ENCODE data around the gene CTIF. TPM values are rescaled to one million over a fixed set of nuclear protein-coding genes. Genes with fewer than 3 reads are reported as not detected.
A peak's percentile ranks its signal among the peaks of the same experiment; 100 is the strongest.

The CTIF gene
- total and polyA plus RNA-seq, 4 donors: 10.6 to 26.7 (median 12.3) TPM

DNA sequence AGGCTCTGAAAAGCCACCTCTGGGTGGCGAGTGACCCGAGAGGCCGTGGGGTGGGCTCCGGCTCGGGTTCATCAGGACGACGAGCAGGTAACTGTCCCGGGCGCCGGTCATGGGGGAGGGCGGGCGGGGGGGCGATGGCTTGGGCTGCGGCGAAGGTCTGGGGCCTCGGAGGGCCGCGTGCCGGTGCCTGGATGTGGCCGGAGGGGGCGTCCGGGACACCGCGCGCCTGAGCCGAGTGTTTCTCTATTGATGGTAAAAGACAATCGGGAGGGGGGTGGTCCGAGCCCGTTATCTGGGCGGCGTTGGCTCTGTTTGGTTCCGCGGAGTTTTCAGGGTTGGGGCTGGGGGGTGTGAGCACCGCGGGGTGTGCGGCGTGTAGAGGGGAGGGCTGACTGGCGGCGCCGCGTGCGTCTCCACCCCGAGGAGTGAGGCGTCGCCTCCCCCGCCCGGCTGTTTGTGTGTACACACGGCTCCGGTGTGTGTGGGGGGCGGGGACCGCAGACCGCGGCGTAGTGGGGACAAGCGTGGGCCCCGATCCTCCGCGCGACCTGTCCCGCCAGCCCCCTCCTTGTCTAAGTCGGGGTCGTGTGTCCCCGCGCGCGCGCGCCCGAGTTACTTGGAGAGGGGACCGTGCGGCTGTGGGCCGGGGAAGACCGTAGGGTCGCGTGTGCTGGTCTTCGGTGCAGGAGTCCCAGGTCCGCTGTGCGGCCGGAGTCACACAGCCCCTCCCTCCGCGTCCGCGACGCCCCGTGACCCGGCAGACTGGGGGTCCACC, 1.6 kb downstream of the CTIF start:
- under 1% methylated on average over 86 of the region's 86 CpGs for WGBS
- Histone ChIP-seq H3K9ac (ENCODE audit: low read depth in 1 of 2, low read length in 2 of 2) (peak overlapping the region; percentile 43 to 78), H3K4me3 (ENCODE audit: low read depth in 1 of 3, low read length in 3 of 3) (peak overlapping the region; percentile 70 to 90 (median 90)), H3K36me3 (ENCODE audit: control insufficient read depth in 4 of 4, insufficient read depth in 3 of 4, low read depth in 1 of 4, low read length in 3 of 4) (no peaks in the 10 kb centered on the region), H3K27me3 (ENCODE audit: control insufficient read depth in 4 of 4, insufficient read depth in 4 of 4, low read length in 3 of 4) (no peaks in the 10 kb centered on the region), H3K9me3 (ENCODE audit: control insufficient read depth in 4 of 4, low read length in 3 of 4) (no peaks in the 10 kb centered on the region), H3K4me1 (ENCODE audit: control insufficient read depth in 4 of 4, insufficient read depth in 4 of 4, low read length in 3 of 4) (peaks cover 3 to 29% (median 20%) of the 10 kb centered on the region in 4 donors), H3K27ac (ENCODE audit: low read depth in 1 of 2, low read length in 2 of 2) (peak overlapping the region; percentile 87 to 93)
- TF ChIP-seq, protein P1, sequence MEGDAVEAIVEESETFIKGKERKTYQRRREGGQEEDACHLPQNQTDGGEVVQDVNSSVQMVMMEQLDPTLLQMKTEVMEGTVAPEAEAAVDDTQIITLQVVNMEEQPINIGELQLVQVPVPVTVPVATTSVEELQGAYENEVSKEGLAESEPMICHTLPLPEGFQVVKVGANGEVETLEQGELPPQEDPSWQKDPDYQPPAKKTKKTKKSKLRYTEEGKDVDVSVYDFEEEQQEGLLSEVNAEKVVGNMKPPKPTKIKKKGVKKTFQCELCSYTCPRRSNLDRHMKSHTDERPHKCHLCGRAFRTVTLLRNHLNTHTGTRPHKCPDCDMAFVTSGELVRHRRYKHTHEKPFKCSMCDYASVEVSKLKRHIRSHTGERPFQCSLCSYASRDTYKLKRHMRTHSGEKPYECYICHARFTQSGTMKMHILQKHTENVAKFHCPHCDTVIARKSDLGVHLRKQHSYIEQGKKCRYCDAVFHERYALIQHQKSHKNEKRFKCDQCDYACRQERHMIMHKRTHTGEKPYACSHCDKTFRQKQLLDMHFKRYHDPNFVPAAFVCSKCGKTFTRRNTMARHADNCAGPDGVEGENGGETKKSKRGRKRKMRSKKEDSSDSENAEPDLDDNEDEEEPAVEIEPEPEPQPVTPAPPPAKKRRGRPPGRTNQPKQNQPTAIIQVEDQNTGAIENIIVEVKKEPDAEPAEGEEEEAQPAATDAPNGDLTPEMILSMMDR (IDR thresholded peaks at IDR 0.05; ENCODE audit: low read depth, low read length, missing input control): no peak
- TF ChIP-seq YY1 (IDR thresholded peaks at IDR 0.05) (peak; percentile 48), HNF4A (conservative IDR thresholded peaks at IDR 0.05) (peak in 1 of 2 donors; percentile 34), FOXA2 (IDR thresholded peaks at IDR 0.05) (peak; percentile 38), FOXA1 (IDR thresholded peaks at IDR 0.05) (peak; percentile 19), RAD21 (IDR thresholded peaks at IDR 0.05) (peak in 1 of 2 donors; percentile 29)
- TF ChIP-seq, protein P2, sequence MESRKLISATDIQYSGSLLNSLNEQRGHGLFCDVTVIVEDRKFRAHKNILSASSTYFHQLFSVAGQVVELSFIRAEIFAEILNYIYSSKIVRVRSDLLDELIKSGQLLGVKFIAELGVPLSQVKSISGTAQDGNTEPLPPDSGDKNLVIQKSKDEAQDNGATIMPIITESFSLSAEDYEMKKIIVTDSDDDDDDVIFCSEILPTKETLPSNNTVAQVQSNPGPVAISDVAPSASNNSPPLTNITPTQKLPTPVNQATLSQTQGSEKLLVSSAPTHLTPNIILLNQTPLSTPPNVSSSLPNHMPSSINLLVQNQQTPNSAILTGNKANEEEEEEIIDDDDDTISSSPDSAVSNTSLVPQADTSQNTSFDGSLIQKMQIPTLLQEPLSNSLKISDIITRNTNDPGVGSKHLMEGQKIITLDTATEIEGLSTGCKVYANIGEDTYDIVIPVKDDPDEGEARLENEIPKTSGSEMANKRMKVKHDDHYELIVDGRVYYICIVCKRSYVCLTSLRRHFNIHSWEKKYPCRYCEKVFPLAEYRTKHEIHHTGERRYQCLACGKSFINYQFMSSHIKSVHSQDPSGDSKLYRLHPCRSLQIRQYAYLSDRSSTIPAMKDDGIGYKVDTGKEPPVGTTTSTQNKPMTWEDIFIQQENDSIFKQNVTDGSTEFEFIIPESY (IDR thresholded peaks at IDR 0.05): no peak
- TF ChIP-seq, protein P3, sequence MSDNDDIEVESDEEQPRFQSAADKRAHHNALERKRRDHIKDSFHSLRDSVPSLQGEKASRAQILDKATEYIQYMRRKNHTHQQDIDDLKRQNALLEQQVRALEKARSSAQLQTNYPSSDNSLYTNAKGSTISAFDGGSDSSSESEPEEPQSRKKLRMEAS (IDR thresholded peaks at IDR 0.05): peak; percentile 8
- DNase-seq (ENCODE audit: low spot score): peak; percentile 66

DNA sequence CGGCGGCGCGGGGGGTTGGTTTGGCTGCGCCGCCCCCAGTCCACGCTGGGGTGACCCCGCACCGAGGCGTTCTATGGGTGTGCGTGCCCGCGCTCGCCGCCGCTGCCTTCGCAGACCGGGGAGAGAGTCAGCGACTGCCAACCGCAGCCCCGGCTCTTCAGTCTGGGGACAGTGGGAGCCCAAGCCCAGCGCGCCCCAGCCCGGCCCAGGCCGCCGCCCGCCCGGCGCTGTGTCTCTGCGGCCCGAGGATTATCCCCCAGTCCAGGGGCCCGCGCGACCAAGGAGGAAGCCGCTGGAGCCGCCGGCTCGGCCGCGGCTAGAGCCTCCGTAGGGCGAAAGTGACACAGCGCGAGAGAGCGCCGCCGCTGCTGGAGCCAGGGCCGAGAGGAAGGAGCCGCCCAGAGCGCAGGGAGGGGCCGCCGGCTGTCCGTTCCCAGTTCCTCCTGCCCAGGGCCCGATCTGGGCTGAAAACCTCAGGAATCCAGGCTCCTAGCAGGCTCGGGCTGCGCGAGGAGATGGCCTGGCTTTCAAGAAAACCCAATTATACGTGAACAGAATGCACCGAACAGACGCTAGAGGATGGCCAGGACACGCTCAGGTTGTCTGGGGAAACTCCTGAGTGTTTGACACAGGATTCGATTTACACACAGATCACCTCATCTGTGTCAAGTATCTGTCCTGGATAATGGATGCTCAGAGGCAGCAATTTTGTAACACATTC, 2.4 kb downstream of the CTIF start:
- TF ChIP-seq FOXA1 (IDR thresholded peaks at IDR 0.05) (no peak), YY1 (IDR thresholded peaks at IDR 0.05) (peak; percentile 22)
- TF ChIP-seq, protein P1 (IDR thresholded peaks at IDR 0.05; ENCODE audit: low read depth, low read length, missing input control): no peak
- DNase-seq (ENCODE audit: low spot score): no peak
- Histone ChIP-seq H3K9ac (ENCODE audit: low read depth in 1 of 2, low read length in 2 of 2) (peak overlapping the region; percentile 43 to 79), H3K36me3 (ENCODE audit: control insufficient read depth in 4 of 4, insufficient read depth in 3 of 4, low read depth in 1 of 4, low read length in 3 of 4) (no peaks in the 10 kb centered on the region), H3K9me3 (ENCODE audit: control insufficient read depth in 4 of 4, low read length in 3 of 4) (no peaks in the 10 kb centered on the region), H3K27ac (ENCODE audit: low read depth in 1 of 2, low read length in 2 of 2) (peak overlapping the region; percentile 87 to 93), H3K4me3 (ENCODE audit: low read depth in 1 of 3, low read length in 3 of 3) (peak overlapping the region; percentile 27 to 90 (median 90)), H3K4me1 (ENCODE audit: control insufficient read depth in 4 of 4, insufficient read depth in 4 of 4, low read length in 3 of 4) (peaks cover 6 to 33% (median 23%) of the 10 kb centered on the region in 4 donors), H3K27me3 (ENCODE audit: control insufficient read depth in 4 of 4, insufficient read depth in 4 of 4, low read length in 3 of 4) (no peaks in the 10 kb centered on the region)
- 2% methylated on average over 62 of the region's 62 CpGs for WGBS

All from liver (tissue), 9 donors.